ENCODE data around the gene HEPHL1.
A peak's percentile ranks its signal among the peaks of the same experiment; 100 is the strongest.

Gene HEPHL1

DNA sequence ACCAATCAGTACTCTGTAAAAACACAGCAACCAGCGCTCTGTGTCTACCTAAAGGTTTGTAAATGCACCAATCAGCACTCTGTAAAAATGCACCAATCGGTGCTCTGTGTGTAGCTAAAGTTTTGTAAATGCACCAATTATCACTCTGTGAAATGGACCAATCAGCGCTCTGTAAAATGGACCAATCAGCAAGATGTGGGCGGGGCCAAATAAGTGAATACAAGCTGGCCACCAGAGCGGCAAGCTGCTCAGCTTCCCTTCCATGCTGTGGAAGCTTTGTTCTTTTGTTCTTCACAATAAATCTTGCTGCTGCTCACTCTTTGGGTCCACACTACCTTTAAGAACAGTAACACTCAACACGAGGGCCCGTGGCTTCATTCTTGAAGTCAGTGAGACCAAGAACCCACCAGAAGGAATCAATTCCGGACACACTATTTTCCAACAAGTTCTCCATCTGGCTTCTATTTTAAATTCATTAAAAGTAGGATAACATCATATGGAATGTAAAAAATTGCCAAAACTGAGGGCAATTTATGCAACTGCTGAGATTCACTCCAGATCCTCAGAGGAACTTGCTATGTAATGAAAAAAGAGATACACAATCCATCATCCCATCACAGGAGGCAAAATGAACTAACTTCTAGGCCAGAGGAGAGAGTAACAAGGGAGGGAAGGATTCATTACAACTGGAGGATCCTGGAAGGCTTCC lies 104.4 kb downstream of the HEPHL1 start:
- TF ChIP-seq POLR2A (IDR thresholded peaks at IDR 0.05; ENCODE audit: low read length) (no peak), GATA1 (IDR thresholded peaks at IDR 0.05; ENCODE audit: low read depth, low read length) (no peak)
- DNase-seq = peak; percentile 21 to 30

DNA sequence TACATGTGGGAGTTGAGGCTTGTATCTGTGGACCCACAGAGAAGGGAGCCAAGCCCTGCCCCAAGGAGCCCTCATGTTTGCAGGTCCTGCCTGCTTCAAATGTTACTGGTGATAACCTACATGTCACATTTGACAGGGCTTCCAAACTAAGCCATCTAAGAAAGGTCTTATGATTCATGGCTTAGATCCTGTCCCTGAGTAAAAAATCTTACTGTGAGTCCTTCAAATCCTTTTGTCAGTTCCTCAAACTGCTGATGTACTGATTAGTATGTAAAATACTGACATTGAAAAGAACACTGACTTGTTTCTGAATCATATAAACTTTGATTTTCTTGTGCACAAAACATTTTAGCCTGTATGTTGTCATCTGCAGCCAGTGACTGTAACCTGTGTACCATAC lies 106.5 kb downstream of the HEPHL1 start:
- TF ChIP-seq GATA1 (IDR thresholded peaks at IDR 0.05; ENCODE audit: low read depth, low read length) = no peak
- no peak for TF ChIP-seq POLR2A (IDR thresholded peaks at IDR 0.05; ENCODE audit: low read length)
- peak in 1 of 2 experiments; percentile 5 for DNase-seq

DNA sequence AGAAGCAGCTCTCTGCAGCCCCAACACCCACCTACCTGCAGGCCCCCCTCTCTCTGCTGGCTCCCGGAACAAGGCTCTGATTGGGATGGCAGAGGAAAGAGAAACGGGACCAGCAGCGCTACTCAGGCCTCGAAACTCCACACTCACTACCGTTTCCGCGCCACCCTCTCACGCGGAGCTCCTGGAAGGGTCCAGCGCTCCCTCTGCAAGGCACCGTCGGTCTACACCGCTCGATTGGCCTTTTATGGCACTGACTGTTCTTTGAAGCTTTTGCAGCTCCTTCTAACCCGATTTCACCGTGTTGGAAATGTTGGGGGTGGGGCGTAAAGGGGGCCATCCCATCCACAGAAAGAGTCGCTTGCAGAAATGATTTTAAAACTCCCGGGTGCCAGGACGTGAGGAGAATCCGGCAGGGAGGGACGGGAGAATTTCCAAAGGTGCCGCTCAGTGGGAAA lies 107.2 kb downstream of the HEPHL1 start:
- peak in 1 of 2 experiments; percentile 57 for DNase-seq
- TF ChIP-seq GATA1 (IDR thresholded peaks at IDR 0.05; ENCODE audit: low read depth, low read length) (no peak), POLR2A (IDR thresholded peaks at IDR 0.05; ENCODE audit: low read length) (no peak)

DNA sequence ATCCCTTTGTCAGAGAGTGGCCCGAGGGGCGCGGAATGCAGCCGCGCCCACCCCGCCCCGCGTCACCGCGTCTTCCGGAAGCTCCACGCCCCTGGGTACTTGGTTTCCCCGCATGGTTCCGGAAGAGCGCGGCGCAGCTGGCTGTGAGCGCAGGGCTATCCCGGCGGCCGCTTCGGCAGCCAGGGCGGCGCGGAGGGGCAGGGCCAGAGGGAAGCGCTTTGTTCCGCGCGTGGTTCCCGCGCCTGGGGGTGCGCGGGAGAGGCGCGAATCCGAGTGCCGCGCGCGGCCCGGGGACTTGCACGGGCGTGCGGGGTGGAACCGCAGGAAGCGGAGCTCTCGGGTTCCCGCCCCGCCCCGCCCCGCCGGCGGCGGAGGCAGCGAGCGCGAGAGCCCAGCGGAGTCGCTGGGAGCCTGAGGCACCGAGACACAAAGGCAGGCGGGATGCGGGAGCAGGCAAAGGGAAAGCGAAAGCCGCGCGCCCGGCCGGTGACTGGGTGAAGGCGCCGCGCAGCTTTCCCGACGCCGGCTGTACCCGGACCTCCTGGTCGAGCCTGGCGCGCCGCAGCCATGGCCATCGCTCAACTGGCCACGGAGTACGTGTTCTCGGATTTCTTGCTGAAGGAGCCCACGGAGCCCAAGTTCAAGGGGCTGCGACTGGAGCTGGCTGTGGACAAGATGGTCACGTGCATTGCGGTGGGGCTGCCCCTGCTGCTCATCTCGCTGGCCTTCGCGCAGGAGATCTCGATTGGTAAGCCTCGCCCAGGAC lies 107.8 kb downstream of the HEPHL1 start, which contains the start of gene PANX1:
PANX1 (plus strand) TSS at position 96 of the 766 bp plus-strand sequence; CDS start at position 568, 472 bp downstream.
- peak; percentile 82 to 86 for DNase-seq
- TF ChIP-seq GATA1 (IDR thresholded peaks at IDR 0.05; ENCODE audit: low read depth, low read length) (no peak), POLR2A (IDR thresholded peaks at IDR 0.05; ENCODE audit: low read length) (peak; percentile 56)

DNA sequence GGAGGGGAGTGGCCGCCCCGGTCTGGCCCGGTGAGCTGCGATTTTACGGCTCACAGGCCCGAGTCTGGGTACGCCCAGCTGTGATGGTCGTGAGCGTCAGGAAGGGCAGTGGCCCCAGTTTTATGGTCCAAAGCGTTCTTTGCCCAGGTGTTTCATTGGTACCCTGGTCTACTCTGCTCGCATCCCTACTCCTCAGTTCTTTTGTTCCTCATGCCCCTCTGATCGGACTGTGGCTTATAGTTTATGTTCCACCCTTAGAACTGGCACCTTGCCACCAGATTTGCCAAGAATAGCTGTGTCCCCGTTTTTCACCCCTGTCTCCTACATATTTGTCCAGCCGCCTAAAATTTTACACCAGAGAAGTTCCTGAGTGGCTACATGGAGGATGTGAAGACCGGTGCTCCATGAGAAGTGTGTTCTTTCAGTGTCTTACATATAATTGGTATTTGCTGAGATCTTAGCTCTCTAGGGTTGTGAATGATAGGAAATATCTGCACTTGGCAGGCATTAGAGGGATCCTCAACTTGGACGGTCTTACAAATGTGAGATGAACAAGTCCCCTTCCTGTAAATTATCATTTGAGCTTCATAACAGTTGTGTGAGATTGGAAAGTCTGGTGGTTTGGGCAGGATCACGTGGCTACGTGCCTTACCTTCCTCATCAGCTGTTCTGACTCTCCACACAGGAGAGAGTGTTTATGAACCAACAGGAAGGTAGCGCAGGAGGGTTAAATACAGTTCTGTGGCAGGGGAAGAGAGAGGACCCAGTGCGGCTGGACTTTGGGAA lies 108.6 kb downstream of the HEPHL1 start:
- peak; percentile 44 to 66 for DNase-seq
- TF ChIP-seq GATA1 (IDR thresholded peaks at IDR 0.05; ENCODE audit: low read depth, low read length) = no peak

DNA sequence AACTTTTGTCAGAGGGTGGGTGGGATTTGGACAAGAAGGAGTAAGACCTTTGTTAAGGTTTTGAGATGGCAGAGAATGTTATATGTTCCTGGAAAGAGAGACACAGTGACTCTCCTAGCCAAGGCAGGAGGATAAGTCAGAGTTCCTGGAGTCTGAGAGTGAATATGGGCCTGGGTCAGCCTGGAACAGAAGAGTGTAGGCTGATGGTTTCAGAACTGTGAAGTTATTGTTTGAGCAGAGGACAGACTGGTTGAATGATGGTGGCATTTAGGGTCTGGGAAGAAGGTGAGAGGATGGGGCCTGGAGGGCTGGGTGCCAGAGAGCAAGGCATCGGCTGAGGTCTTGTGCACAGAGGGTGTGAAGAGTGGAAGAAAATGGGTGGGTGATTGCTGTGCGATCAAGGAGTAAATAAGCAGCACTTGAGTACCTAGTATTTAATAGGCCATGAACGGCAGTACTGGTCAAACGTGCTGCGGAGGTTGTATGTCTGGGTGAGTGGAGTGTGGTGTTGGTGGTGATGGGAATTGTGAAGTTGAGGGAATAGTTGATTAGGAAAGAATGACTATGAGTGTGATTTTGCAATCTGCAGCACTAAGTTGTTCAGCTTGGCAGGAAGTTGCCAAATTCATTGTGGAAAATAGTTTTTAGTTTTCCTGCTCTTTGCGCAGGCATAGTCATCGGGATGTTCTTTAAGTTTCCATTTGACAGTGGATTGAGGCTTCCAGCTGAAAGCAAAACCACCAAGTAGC lies 109.3 kb downstream of the HEPHL1 start:
- peak in 1 of 2 experiments; percentile 21 for DNase-seq
- no peak for TF ChIP-seq GATA1 (IDR thresholded peaks at IDR 0.05; ENCODE audit: low read depth, low read length)
- TF ChIP-seq POLR2A (IDR thresholded peaks at IDR 0.05; ENCODE audit: low read length) = no peak

DNA sequence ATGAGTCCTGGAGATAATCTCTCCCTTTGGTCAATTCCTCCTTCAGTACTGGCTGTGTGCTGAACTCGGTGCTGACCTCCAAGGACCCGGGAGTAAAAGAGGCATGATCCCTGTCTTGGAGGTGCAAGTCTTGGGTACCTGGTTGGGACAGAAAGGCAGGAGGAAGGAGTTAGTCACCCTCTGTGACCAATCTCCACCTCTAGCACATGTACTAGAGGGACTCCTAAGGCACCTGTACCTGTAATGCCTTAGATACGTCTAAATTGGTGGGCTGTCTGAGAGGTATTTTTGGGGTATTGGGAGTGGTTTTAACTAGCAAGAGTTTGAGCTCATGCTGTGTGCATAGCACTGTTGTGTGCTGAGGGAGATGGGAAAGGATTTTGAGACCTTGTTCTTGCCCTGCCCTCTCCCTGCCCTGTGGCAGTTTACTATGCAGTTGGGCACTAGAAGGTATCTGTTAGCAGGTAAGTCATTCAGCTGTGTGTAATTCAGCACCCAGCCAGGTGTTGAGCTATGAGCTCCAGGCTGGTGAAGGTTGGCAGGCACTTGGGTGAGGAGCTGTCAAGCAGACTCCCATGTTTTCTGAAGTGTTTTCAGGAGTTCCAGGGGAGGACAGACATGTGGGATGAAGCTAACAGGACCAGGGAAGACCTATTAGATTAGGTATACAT lies 110.0 kb downstream of the HEPHL1 start:
- TF ChIP-seq GATA1 (IDR thresholded peaks at IDR 0.05; ENCODE audit: low read depth, low read length) (no peak), POLR2A (IDR thresholded peaks at IDR 0.05; ENCODE audit: low read length) (no peak)
- DNase-seq = peak in 1 of 2 experiments; percentile 40

DNA sequence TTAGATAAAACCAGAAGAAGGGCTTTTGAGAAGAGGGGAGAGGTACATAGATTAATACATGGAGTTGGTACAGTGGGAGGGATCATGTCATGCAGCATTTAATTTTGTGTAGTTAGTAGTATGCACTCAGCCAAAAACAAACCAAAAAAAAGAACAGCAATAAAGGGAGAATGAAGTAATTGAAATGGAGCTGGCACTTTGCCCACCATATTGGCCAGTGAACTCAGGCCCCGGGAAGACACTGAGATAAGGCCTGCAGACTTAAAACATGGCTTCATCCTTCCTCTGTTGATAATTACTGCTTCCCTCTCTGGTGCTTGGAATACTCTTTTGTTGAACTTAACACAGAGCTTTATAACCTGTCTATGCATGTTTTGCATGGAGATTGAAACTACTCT lies 110.6 kb downstream of the HEPHL1 start:
- TF ChIP-seq GATA1 (IDR thresholded peaks at IDR 0.05; ENCODE audit: low read depth, low read length) (no peak), POLR2A (IDR thresholded peaks at IDR 0.05; ENCODE audit: low read length) (no peak)
- peak; percentile 73 for DNase-seq

DNA sequence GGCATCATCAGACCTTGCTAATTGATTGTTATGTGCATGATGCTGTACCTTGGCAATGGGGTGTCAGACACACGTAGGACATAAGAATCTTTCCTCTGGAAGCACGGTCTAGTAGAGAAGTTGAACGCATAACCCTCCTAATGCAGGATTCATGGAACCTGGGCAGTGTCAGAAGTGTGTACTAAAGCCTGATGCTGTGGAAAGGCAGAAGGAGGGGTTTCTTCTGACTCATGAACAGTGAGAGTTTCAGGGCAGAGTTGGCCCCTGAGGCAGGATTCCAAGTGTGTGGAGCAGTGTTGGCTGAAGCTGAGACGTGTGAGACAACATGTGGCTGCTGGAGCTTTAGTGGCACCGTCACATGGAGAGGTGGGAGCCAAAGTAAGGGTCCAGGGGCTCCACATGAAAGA lies 111.0 kb downstream of the HEPHL1 start:
- peak in 1 of 2 experiments; percentile 33 for DNase-seq
- TF ChIP-seq GATA1 (IDR thresholded peaks at IDR 0.05; ENCODE audit: low read depth, low read length) (no peak), POLR2A (IDR thresholded peaks at IDR 0.05; ENCODE audit: low read length) (no peak)

DNA sequence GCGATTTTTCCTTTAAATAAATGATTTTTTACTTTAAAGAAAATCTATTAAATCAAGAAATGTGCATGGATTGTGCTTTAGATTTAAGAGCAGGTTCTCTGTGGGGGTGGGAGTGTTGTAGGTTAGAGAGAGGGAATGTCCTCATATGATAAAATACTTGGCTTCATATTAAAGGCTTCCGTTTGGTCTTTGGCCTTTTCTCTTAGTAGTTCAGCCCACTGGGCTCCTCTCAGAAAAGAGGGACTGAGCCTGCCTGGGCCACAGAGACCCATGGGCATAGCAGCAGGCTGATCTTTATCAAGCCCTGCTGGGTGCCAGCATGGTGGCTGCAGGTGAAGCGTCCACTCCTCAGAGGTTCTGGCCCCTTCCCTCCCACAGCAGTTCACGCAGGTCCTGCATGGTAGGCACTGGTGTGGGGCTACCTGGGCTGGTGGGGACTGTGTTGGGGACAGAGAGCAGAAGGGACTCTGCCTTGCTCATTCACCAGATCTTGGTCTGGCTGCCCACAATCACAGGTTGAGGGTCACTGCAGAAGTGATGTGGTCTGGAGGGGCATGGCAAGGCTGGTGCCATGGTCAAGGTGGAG lies 111.8 kb downstream of the HEPHL1 start:
- DNase-seq = no peak
- TF ChIP-seq POLR2A (IDR thresholded peaks at IDR 0.05; ENCODE audit: low read length) (no peak), GATA1 (IDR thresholded peaks at IDR 0.05; ENCODE audit: low read depth, low read length) (no peak)

DNA sequence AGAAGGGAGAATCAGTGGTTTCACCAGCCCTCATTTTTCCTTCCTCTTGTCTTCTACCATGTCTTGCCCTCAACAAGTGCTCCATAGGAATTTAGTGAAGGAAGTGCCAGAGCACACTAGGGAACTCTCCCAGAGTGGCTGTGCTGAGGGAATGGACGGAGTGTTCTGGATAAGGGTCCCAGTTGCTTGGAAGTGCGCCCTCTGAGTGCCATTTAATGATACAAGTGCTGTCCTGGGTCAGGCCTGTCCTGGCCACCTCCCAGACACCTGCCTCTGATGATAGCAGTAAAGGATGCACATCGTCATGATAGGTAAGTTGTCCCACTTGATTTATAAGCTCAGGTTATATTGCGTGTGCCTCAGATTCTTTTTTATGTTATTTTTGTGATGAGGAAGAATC lies 112.6 kb downstream of the HEPHL1 start:
- TF ChIP-seq GATA1 (IDR thresholded peaks at IDR 0.05; ENCODE audit: low read depth, low read length) (no peak), POLR2A (IDR thresholded peaks at IDR 0.05; ENCODE audit: low read length) (no peak)
- no peak for DNase-seq

All from erythroblast (primary cell).